HG02970 (cell line): ENCODE measurements around the gene OSBPL8.
"Not testable (repeated sequence)": the region's sequence is repeated elsewhere in the genome, so short reads cannot be mapped to it uniquely, and the experiment has no call there.

Source experiments
- ATAC-seq: cut with Tn5 transposase; IDR thresholded peaks from one replicate; pipeline ENCODE4 v1.9.1; 2021; ENCODE audit warnings: mild to moderate bottlenecking, moderate library complexity, moderate number of reproducible peaks; ENCODE audit not compliant: unreplicated experiment, low FRiP score

The OSBPL8 gene

DNA sequence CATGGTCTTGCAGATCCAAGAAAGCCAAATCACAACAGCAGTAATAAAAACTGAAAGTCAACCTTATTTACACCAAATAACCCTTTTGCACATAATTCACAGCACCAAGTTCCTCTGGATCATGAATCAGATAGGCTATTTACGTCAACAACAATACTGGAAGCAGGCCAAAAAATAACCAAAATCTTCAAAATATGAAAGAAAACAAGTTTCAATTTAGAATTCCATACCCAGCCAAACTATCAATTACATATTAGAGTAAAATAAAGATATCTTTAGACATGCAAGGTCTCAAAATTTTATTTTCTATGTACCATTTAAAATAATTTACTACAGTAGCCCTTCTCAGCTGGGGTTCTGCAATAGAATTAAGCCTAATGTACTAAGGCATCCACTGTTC, 134.6 kb downstream of the OSBPL8 start:
- ATAC-seq = no peak

DNA sequence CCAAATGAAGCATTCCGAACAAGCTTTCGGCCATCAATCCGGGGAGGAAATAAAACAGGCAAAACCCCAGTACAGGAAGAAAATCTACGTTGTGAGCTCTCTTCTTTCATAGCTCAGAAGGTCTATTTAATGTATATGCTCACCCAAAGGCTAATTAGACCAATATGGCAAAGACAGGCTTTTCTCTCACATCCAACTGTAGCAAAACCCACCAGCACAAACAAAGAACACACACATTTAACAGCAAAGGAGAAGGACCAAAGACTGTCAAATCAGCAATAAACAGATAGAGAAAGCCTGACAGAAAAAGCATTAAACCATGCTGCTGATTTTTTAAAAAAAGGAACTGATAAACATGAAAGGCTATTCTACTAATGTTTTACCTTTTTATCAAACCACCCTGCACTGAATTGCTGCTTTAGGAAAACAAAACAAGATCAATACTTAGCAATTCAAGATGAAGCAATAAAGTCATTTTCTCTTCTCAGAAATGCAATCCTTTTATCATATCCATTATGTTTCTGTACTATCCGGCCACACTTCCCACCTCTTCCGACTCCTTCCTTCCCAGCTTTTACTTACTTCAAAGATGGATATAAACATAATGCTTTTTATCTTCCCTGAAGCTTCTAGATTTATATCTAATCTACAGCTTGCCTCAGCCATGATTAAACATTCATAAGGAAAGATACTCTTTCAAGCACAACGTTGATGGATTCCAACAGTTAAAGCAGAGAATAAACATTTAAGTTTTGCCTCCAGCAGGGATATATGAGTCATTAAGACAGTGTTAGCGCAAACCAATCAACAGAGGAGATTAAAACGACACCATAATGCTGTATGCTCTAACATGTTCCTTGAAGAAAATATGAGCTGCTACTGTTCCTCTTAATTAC, 136.8 kb downstream of the OSBPL8 start:
- no peak for ATAC-seq

DNA sequence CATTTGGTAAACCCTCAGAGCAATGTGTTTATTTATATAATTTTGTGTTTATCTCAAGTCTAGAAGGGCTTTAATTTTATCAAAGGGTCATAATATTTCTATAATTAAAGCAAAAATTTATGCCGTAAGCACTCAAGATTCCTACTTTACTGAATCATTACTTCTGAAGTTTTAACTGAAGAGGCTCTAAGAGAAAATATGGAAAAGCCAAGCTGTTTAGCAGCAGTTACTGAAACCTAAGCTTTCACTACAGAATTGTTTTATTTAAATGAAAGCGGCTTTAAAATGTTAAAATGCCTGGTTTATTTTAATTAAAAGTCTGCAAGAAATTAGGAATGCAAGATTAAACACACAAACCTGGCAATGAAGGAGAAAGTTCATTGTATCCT, 137.4 kb downstream of the OSBPL8 start:
- no peak for ATAC-seq

DNA sequence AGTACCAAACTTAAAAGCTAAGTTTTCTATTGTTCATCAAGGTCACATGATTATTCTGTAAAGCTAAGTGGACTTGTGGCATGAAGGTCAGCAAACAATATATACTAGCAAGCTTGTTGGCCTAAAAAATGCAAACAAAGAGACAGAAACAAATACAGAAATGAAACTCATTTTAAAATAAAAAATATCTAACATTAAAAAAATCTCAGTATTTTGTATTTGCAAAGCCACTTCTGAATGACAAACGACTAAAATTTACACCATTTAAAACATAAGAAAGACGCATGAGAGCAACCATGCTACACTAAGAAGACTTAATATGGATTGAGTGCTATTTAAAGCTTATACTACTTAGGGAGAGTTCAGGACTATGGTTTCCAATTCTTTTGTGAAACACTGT, 138.5 kb downstream of the OSBPL8 start:
- no peak for ATAC-seq

DNA sequence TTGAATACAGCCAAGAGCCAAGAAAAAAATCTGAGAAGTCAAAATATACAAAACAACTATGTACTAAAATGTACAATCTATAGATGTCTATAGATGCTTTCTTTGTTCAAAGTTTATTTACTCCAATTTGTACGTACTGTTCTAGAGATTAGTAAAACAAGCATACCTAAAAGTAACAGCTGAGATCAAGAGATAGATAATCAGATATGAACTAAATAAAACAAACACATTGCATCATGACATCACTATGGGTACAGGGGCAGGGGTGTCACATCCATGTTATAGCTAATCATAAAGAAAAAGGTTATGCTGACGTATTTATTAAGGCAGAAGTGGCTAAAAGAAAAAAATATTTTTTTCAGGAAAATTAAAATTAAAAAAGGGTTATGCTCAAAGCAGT, 139.3 kb downstream of the OSBPL8 start:
- no peak for ATAC-seq

DNA sequence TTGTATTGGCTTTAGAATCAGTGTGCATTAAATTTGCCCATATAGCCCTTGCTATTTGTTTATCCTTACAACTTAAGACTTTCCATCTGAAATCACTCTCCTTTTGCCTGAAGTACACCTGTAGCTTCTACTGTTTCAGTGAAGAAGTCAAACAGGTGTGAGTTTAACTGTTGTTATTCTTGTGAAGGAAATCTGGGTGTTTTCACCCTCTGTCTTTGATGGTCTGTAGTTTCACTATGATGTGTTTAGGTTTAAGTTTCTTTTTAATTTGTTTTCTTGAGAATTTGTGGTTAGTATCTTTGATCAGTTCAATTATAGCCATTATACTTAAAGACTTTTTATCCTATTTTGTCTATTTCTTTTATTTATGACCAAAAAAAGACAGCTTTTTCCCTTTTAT, 142.5 kb downstream of the OSBPL8 start:
- no peak for ATAC-seq

DNA sequence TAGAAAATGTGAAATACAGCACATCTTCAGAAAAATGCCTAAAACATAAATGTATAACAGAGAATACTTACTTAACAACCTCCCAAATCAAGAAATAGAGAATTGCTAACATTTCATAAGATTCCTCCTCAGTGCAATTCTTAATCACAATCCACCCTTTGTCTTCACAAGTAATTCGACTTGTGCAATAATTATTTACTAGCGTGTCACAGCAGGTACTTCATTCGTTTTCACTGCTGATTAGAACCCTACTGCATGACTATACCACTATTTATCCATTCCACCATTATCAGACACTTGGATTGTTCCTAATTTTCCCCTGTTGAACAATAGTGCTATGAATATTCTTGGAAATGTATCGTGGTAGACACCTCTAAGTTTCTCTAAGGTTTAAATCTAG, 146.4 kb downstream of the OSBPL8 start:
- no peak for ATAC-seq

DNA sequence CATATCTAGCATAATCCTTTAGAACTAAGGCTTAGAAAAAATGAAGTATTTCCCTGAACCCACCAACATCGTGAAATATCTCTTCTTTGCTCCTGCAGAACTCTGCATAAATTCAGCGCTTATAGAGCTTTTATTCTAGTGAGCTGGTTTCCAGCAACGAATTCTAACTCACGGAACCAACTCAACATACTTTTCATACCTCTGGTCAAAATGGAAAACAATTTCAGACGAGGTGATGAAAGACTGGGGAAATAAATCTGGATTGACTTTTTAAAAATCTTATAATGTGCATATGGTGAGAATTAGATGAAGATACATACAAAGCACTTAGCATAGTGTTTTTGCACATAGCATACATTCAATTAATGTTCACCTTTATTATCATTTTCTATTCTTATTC, 148.8 kb downstream of the OSBPL8 start:
- ATAC-seq = no peak

DNA sequence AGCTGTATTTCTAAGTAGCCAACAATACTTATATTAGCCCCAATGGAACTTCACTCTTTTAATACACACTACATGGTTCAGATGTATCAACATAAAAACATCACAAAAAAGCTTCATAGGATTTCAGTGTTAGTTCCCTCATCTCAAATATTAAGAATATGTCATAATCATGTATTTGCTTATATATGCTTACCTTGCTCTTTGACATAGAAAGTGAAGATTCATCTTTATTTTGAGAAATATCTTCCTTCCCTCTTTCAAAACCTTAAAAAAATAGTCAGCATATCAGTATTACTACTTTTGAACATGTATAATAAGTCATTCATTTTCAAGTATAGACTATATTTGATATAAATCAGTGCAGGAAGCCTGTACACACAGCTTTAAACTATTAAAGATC, 149.2 kb downstream of the OSBPL8 start:
- ATAC-seq = no peak

DNA sequence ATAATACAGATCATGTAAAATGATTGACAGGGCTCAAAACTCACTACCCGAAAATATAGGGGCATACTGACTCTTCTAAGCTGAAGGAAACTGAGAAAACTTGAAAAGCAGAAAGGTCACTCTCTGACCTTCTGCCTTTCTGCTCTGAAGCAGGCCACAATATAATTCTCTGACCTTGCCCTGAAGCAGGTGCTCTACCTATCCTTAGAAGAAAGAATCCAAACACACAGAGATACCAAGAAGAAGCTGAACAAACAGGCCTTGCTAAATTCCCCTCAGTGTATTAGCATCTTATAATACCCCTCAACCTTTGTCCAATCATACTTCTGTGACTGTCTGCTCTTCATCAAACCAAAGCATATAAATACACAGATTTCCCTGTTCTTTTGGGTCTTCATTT, 150.5 kb downstream of the OSBPL8 start:
- ATAC-seq = no peak

DNA sequence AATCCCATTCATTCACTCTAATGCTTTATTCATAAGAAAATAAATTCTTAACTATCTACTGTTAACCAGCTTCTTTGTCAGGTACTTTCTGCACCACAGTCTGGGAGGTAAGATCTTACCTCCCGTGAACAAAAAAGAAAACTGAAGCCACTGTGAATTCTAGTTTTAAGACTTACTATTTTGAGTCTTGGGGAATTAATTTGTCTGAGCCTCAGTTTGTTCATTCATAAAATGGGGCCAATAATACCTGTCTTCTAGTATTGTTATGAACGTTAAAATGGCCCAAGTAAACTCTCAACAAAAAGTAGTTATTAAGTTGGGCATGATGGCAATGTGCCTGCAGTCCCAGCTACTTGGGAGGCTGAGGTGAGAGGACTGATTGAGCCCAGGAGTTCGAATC, 151.9 kb downstream of the OSBPL8 start:
- ATAC-seq = no peak

DNA sequence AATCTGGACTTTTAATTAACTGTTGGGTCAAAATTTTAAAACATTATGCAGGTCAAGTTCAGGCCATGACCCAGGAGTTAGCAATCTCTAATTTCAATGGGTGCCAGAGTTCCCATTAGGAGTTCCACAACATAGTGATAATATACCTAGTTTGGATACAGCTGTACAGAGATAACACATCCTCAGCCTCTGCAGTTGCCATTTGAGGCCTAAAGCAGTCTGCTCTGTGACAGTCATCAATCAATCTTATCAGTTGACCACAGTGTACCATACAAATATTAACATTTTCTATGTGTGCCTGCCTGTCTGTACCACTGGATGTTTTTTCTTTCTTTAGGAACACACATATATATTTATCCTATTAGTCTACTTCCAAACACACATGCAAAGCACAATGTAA, 157.3 kb downstream of the OSBPL8 start:
- ATAC-seq = no peak

DNA sequence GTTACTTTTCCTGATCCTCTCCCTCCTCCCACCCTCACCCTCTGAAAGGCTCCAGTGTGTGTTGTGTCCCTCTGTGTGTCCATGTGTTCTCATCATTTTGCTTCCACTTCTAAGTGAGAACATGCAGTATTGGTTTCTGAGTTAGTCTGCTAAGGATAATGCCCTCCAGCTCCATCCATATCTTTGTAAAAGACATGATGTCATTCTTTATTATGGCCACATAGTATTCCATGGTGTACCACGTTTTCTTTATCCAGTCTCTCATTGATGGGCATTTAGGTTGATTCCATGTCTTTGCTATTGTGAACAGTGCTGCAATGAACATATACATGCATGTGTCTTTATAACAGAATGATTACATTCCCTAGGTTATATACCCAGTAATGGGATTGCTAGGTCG, 159.4 kb downstream of the OSBPL8 start:
- no peak for ATAC-seq

DNA sequence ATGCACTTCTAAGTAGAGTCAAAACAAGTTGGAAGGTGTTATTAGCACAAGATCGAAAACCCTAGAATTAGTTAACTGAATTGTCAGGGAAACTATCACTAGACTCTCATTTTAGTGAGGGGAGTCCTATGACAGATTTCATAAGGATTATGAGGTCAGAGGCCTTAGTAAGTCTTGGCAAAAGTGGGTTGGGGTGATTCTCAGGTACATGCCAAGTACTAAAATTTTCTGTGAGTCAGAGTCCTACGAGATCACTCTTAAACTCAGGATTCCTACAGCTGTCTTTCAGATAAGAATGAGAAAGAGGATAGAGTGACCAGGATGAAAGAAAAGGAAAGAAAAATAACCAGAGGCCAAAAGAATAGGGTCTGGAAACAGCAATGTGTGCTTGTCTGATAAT, 160.5 kb downstream of the OSBPL8 start:
- no peak for ATAC-seq

DNA sequence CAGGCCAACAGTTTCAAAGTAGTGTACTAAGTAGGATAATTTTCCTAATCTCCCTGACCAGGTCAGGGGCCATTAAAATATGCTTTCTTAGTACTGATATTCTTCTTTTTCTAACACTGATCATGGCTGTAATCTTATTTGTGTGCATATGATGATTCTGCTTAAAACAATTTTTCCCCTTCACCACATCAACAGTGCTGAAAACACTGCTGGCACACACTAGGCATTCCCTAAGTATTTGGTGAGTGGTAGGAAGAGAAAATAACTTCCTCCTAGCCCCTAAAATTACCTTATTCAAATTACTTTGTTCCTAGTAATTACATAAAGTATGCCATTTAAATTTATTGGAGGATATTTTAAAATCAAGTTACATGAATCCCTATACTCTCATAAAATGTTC, 161.5 kb downstream of the OSBPL8 start:
- ATAC-seq = no peak

DNA sequence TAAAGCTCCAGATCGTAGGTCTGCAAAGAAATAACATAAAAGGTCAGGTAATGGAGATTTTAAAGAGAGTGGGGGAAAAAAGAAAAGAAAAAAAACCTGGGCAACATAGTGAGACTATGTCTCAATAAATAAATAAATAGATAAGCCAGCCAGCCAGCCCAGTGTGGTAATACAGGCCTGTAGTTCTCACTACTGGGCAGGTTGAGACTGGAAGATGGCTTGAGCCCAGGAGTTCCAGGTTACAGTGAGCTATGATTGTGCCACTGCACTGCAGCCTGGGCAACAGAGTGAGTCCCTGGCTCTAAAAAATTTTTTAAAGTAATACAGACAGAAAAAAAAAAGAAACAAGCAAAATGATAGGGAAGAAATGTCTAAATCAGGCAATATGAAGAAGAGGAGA, 168.1 kb downstream of the OSBPL8 start:
- ATAC-seq = no peak

DNA sequence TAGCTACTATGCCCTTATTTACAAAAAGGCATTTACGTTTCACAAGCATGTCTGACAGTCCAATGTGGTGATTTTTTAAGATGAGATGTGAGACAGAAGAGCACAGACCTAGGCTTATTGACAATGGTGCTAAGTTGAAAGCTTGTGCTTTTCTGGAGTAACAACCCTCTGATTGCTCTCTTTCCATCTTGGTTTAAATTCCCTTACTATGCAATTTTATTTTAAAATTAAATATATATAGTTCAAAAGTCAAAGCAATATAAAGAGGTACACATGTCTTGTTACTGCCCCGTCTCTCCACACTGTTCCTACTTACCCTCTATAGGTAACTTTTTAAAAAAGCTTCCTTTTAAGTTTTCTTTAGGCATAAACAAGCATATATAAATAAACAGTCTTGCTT, 172.0 kb downstream of the OSBPL8 start:
- ATAC-seq = no peak

DNA sequence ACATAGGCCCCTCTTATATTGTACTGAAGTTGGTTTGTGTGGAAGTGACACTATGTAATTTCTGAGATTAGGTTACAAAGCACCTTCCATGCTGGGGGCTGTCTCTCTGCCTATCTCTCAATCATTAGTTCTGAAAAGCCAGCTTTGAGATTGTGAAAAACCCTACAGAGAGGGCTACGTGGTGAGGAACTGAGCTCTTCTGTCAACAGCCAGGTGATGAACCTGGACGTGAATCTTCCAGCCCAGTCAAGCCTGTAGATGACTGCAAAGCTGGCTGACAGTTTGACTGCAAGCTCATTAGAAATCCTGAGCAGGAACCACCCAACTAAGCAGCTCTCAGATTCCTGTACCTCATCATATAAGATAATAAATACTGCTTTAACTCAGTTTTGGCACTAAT, 175.0 kb downstream of the OSBPL8 start:
- ATAC-seq = no peak

DNA sequence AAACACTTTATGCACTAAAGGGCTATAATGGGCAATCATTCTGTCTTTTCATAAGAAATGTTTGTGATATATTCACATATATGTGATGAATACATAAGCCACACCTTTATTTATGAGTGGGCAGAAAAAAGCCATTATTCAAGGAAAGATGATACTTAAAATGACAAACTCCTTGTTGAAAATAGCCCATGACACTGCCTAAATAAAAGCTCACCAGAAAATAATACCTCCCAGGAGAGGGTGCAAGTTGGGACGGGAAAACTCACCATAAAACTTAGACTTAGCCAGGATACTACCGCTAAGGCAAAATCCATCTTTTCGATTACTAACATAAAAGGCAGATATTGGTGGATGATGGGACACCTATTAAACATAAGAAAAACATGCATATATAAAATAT, 175.6 kb downstream of the OSBPL8 start:
- ATAC-seq = no peak

DNA sequence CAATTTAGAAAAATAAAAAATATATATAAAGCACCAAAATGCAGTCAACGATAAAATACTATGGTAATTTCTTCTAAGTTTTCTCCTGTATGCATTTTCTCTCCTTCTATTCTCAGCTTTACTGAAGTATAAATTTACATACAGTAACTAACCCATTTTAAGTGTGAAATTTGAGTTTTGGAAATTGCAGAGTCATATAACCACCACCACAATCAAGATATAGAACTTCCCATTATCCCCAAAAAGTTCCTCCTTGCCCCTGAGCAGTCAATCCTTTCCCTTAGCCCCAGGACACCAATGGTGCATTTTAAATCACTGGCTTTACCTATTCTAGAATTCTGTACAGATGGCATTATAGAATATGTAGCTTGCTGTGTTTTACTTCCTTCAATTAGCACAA, 180.3 kb downstream of the OSBPL8 start:
- no peak for ATAC-seq

DNA sequence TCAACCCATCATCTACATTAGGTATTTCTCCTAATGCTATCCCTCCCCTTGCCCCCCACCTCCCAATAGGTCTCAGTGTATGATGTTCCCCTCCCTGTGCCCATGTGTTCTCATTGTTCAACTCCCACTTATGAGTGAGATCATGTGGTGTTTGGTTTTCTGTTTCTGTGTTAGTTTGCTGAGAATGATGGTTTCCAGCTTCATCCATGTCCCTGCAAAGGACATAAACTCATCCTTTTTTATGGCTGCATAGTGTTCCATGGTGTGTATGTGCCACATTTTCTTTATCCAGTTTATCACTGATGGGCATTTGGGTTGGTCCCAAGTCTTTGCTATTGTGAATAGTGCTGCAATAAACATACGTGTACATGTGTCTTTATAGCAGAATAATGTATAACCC, 182.7 kb downstream of the OSBPL8 start:
- not testable (repeated sequence) for ATAC-seq

DNA sequence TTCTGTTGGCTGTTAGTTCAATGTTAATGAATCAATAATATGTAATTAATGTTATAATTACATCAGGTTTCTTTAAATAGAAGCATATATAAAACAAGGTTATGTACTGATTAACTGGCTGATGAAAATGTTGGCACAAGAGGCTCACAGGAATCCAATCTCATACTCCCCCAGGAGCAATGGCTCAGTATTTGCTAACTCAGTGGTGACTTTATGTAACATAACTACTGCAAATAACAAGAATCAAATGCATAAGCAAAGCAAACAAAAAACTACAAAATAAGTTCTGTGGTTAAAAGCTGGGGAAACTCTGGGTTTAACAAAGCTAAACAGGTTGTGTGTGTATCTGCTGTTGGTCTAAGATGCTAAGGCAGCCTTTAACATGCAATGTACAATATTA, 183.6 kb downstream of the OSBPL8 start:
- ATAC-seq = no peak

DNA sequence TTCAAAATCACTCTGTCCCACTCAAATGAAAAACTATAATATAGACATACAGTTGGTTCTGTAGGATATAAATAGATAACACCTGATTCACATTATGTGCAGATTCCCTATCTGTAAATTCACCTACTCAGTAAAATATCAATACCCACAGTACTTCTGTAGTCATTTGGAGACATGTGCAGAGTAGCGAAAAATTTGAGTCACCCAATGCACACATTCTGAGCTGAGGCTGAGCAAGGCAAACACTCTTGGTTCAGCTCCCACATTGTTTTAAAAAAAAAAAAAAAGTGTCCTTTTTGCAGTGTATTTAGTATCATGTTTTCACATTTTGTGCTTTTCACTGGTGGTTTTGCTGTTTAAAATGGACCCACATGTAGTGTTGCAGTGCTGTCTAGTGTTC, 184.1 kb downstream of the OSBPL8 start:
- no peak for ATAC-seq
